Activated naive CD4-positive, alpha-beta T cell (primary cell): ENCODE measurements around the gene SAMD4A.
"Not testable (repeated sequence)": the region's sequence is repeated elsewhere in the genome, so short reads cannot be mapped to it uniquely, and the experiment has no call there.

Experiments
- DNase-seq, 4 experiments: peaks; one replicate each; lab custom pipeline; 2025; lab: John Stamatoyannopoulos, UW

The SAMD4A gene

GRCh38 chr14:54599966-54600716, 33.2 kb downstream of the SAMD4A start:
- no peak for DNase-seq

- no peak for DNase-seq
Observed at GRCh38 chr14:54600717-54601109, 33.8 kb downstream of the SAMD4A start.

- DNase-seq, result no peak
Observed at GRCh38 chr14:54603362-54603761, 36.4 kb downstream of the SAMD4A start.

- no peak for DNase-seq
Observed at GRCh38 chr14:54606178-54606577, 39.2 kb downstream of the SAMD4A start.

GRCh38 chr14:54606631-54607133, 39.8 kb downstream of the SAMD4A start:
- DNase-seq, result no peak

- DNase-seq, result no peak
Observed at GRCh38 chr14:54609576-54609975, 42.6 kb downstream of the SAMD4A start.

- DNase-seq, result no peak
Observed at GRCh38 chr14:54610051-54610977, 43.4 kb downstream of the SAMD4A start.

- no peak for DNase-seq
Observed at GRCh38 chr14:54614296-54614695, 47.4 kb downstream of the SAMD4A start.

- no peak for DNase-seq
Observed at GRCh38 chr14:54617467-54617866, 50.5 kb downstream of the SAMD4A start.

- no peak for DNase-seq
Observed at GRCh38 chr14:54621686-54622085, 54.8 kb downstream of the SAMD4A start.

GRCh38 chr14:54622192-54622958, 55.4 kb downstream of the SAMD4A start:
- DNase-seq, result no peak

- DNase-seq, result no peak
Observed at GRCh38 chr14:54623279-54624004, 56.5 kb downstream of the SAMD4A start.

GRCh38 chr14:54624005-54624358, 57.1 kb downstream of the SAMD4A start:
- DNase-seq, result not testable (repeated sequence)

- no peak for DNase-seq
Observed at GRCh38 chr14:54625112-54625511, 58.2 kb downstream of the SAMD4A start.

- DNase-seq, result no peak
Observed at GRCh38 chr14:54627219-54627539, 60.3 kb downstream of the SAMD4A start.

- DNase-seq, result no peak
Observed at GRCh38 chr14:54627540-54628363, 60.8 kb downstream of the SAMD4A start.

GRCh38 chr14:54629183-54629582, 62.3 kb downstream of the SAMD4A start:
- no peak for DNase-seq

GRCh38 chr14:54629635-54630360, 62.9 kb downstream of the SAMD4A start:
- DNase-seq, result no peak

- DNase-seq, result no peak
Observed at GRCh38 chr14:54631016-54631415, 64.1 kb downstream of the SAMD4A start.

- DNase-seq, result no peak
Observed at GRCh38 chr14:54632452-54632851, 65.5 kb downstream of the SAMD4A start.
